HG03095 (cell line): Measurements from ENCODE around the gene ABHD16A.

Experiments used
- ATAC-seq: cut with Tn5 transposase; IDR thresholded peaks from one replicate; pipeline ENCODE4 v1.9.1; 2021; ENCODE audit warnings: moderate library complexity; ENCODE audit not compliant: unreplicated experiment

Gene ABHD16A

GRCh38 chr6:31642798-31643570 is 60.1 kb downstream of the ABHD16A start:
- no peak for ATAC-seq

GRCh38 chr6:31641370-31641769 is 61.8 kb downstream of the ABHD16A start:
- ATAC-seq: no peak

GRCh38 chr6:31640612-31641011 is 62.5 kb downstream of the ABHD16A start:
- no peak for ATAC-seq

GRCh38 chr6:31639449-31639861 is 63.7 kb downstream of the ABHD16A start:
- no peak for ATAC-seq

GRCh38 chr6:31639043-31639442 is 64.1 kb downstream of the ABHD16A start:
- no peak for ATAC-seq
